SK-N-MC (cell line): ENCODE data around the gene IGLL5.
"Not testable (repeated sequence)": the region's sequence is repeated elsewhere in the genome, so short reads cannot be mapped to it uniquely, and the experiment has no call there.

Experiments
- DNase-seq: peaks from one replicate; pipeline ENCODE4 v3.0.0-alpha.2; 2011; ENCODE audit warnings: low read depth, low spot score
- H3K27ac ChIP-seq: fragments of 200-600 bp; sonication (generic); 2 replicates; pipeline ENCODE4 v1.5.1; 2016; ENCODE audit warnings: mixed run types
- H3K36me3 ChIP-seq: fragments of 200-600 bp; sonication (generic); 2 replicates; pipeline ENCODE4 v1.6.1; 2017; ENCODE audit warnings: antibody characterized with exemption, low read length, mixed read lengths; ENCODE audit not compliant: insufficient read depth
- H3K4me3 ChIP-seq: fragments of 200-600 bp; sonication (generic); 2 replicates; pipeline ENCODE4 v1.5.1; 2016
- H3K9ac ChIP-seq: fragments of 200-600 bp; sonication (generic); 2 replicates; pipeline ENCODE4 v1.8.0; 2017; ENCODE audit warnings: mixed run types, mixed read lengths; ENCODE audit not compliant: insufficient read length
- H3K9me3 ChIP-seq: fragments of 200-600 bp; sonication (generic); 2 replicates; pipeline ENCODE4 v1.6.1; 2017; ENCODE audit warnings: low read depth, mild to moderate bottlenecking, antibody characterized with exemption, low read length, moderate library complexity, mixed read lengths
- EZH2 ChIP-seq: fragments of 200-600 bp; sonication (generic); IDR thresholded peaks from one replicate; pipeline ENCODE4 v1.6.1; 2017; ENCODE audit warnings: antibody characterized with exemption
- FOXP2 ChIP-seq: optimal IDR thresholded peaks from 2 replicates; pipeline ENCODE3; 2011; ENCODE audit warnings: mild to moderate bottlenecking, moderate library complexity; ENCODE audit not compliant: insufficient read depth; ENCODE audit errors: extremely low read length, control extremely low read depth
- POLR2AphosphoS5 ChIP-seq: IDR thresholded peaks from 2 replicates; pipeline ENCODE4 v1.6.1; 2012; ENCODE audit warnings: mild to moderate bottlenecking, low read depth, low read length, borderline replicate concordance

Gene IGLL5

GRCh38 chr22:22902247-22903001, 14.8 kb downstream of the IGLL5 start:
- DNase-seq: no peak
- no peak overlapping the region for H3K9ac ChIP-seq
- H3K27ac ChIP-seq: no peak overlapping the region
- no peak overlapping the region for H3K4me3 ChIP-seq
- H3K36me3 ChIP-seq: no peaks in the 10 kb centered on the region
- H3K9me3 ChIP-seq: no peaks in the 10 kb centered on the region
- TF ChIP-seq POLR2AphosphoS5 (no peak), FOXP2 (no peak), EZH2 (no peak)

GRCh38 chr22:22903355-22903777, 15.8 kb downstream of the IGLL5 start:
- no peak for DNase-seq
- H3K9me3 ChIP-seq: no peaks in the 10 kb centered on the region
- H3K9ac ChIP-seq: no peak overlapping the region
- H3K4me3 ChIP-seq: no peak overlapping the region
- H3K36me3 ChIP-seq: no peaks in the 10 kb centered on the region
- TF ChIP-seq FOXP2 (no peak), EZH2 (no peak), POLR2AphosphoS5 (no peak)
- H3K27ac ChIP-seq: no peak overlapping the region

- not testable (repeated sequence) for H3K36me3 ChIP-seq, H3K9ac ChIP-seq, H3K27ac ChIP-seq, DNase-seq, H3K9me3 ChIP-seq, H3K4me3 ChIP-seq
These were observed 16.2 kb downstream of the IGLL5 start for GRCh38 chr22:22903781-22904192.

- not testable (repeated sequence) for H3K9ac ChIP-seq, H3K4me3 ChIP-seq, H3K9me3 ChIP-seq, DNase-seq, H3K36me3 ChIP-seq, H3K27ac ChIP-seq
These were observed 17.1 kb downstream of the IGLL5 start for GRCh38 chr22:22904736-22905135.

- not testable (repeated sequence) for H3K4me3 ChIP-seq, H3K36me3 ChIP-seq, H3K27ac ChIP-seq, DNase-seq, H3K9me3 ChIP-seq, H3K9ac ChIP-seq
These were observed 18.8 kb downstream of the IGLL5 start for GRCh38 chr22:22906391-22906790.

GRCh38 chr22:22906907-22907550, 19.4 kb downstream of the IGLL5 start:
- Histone ChIP-seq H3K36me3 (no peaks in the 10 kb centered on the region), H3K4me3 (no peak overlapping the region), H3K9ac (no peak overlapping the region), H3K9me3 (no peaks in the 10 kb centered on the region), H3K27ac (no peak overlapping the region)
- TF ChIP-seq EZH2 (no peak), FOXP2 (no peak), POLR2AphosphoS5 (no peak)
- DNase-seq: no peak

GRCh38 chr22:22907551-22908494, 20.2 kb downstream of the IGLL5 start:
- Histone ChIP-seq H3K36me3 (no peaks in the 10 kb centered on the region), H3K9me3 (no peaks in the 10 kb centered on the region), H3K4me3 (no peak overlapping the region), H3K27ac (no peak overlapping the region), H3K9ac (no peak overlapping the region)
- TF ChIP-seq POLR2AphosphoS5 (no peak), EZH2 (no peak), FOXP2 (no peak)
- no peak for DNase-seq

- no peaks in the 10 kb centered on the region for H3K9me3 ChIP-seq
- no peak overlapping the region for H3K27ac ChIP-seq
- no peak overlapping the region for H3K9ac ChIP-seq
- no peak for TF ChIP-seq POLR2AphosphoS5
- no peak for TF ChIP-seq EZH2
- no peak for TF ChIP-seq FOXP2
- H3K36me3 ChIP-seq: no peaks in the 10 kb centered on the region
- H3K4me3 ChIP-seq: no peak overlapping the region
- no peak for DNase-seq
These were observed 20.9 kb downstream of the IGLL5 start for GRCh38 chr22:22908495-22908861.

- no peaks in the 10 kb centered on the region for H3K36me3 ChIP-seq
- H3K27ac ChIP-seq: no peak overlapping the region
- no peak overlapping the region for H3K4me3 ChIP-seq
- no peaks in the 10 kb centered on the region for H3K9me3 ChIP-seq
- DNase-seq: no peak
- H3K9ac ChIP-seq: no peak overlapping the region
- TF ChIP-seq FOXP2 (no peak), EZH2 (no peak), POLR2AphosphoS5 (no peak)
These were observed 21.5 kb downstream of the IGLL5 start for GRCh38 chr22:22908941-22909604.
